Heart right ventricle (tissue), 16 donors: ENCODE data around the gene SUV39H1. TPM values are rescaled to one million over a fixed set of nuclear protein-coding genes. Genes with fewer than 3 reads are reported as not detected.
"Not testable (repeated sequence)": the region's sequence is repeated elsewhere in the genome, so short reads cannot be mapped to it uniquely, and the experiment has no call there.

Experiments used
- ATAC-seq, 8 donors: fragments of 200-7000 bp; cut with Tn5 transposase; one replicate each; pipeline ENCODE4 v1.9.1; 2020; ENCODE audit warnings: mild to moderate bottlenecking in 8 of 8, moderate library complexity in 8 of 8, moderate number of reproducible peaks in 1 of 8
- DNase-seq, 2 donors: peaks; one replicate each; pipeline ENCODE4 v3.0.0-alpha.2; 2020
- H3K27ac ChIP-seq, 10 donors: fragments of 200-600 bp; sonication (generic) in 2 of 10; one replicate each; pipeline versions ENCODE4 v1.5.0 to v1.8.0; 2020 to 2022; ENCODE audit warnings: mild to moderate bottlenecking in 3 of 10
- H3K27me3 ChIP-seq, 7 donors: fragments of 200-600 bp; one replicate each; pipeline ENCODE4 v1.8.0; 2021 to 2022; ENCODE audit warnings: mild to moderate bottlenecking in 2 of 7
- H3K36me3 ChIP-seq, 9 donors: fragments of 200-600 bp; sonication (generic) in 1 of 9; one replicate each; pipeline versions ENCODE4 v1.5.0 to v1.8.0; 2020 to 2022; ENCODE audit warnings: mild to moderate bottlenecking in 2 of 9
- H3K4me1 ChIP-seq, 9 donors: fragments of 200-600 bp; sonication (generic) in 1 of 9; one replicate each; pipeline versions ENCODE4 v1.5.0 to v1.8.0; 2020 to 2022; ENCODE audit warnings: mild to moderate bottlenecking in 4 of 9
- H3K4me3 ChIP-seq, 10 donors: fragments of 200-600 bp; sonication (generic) in 2 of 10; one replicate each; pipeline versions ENCODE4 v1.5.0 to v1.8.0; 2020 to 2022; ENCODE audit warnings: mild to moderate bottlenecking in 7 of 10, moderate library complexity in 2 of 10
- H3K9me3 ChIP-seq, 11 donors: fragments of 200-600 bp in 10 of 11; sonication (generic) in 2 of 11; one replicate each; pipeline versions ENCODE4 v1.5.0 to v1.8.0; 2013 to 2022; ENCODE audit warnings: mild to moderate bottlenecking in 2 of 11, control low read depth in 1 of 11, moderate library complexity in 1 of 11
- WGBS, 2 donors: extraction: QIAGEN DNeasy Blood & Tissue Kit; methylation state at CpG; one replicate each; pipeline ENCODE4 v1.1.7; 2013; ENCODE audit warnings: inconsistent platforms in 1 of 2; 5-methylcytosine and 5-hydroxymethylcytosine counted together
- intact Hi-C, 10 donors: fragments of 100-400 bp; cut with DNase I; formaldehyde crosslinking; loops; one replicate each; pipeline versions ENCODE4 v1.11.1 to v1.14.2; 2022
- polyA plus RNA-seq, 2 donors: library from polyadenylated mRNA; stranded (reverse); fragments of 200-250 nt; gene quantifications; one replicate each; pipeline ENCODE4 v1.2.3, GENCODE V29; 2013
- total RNA-seq, 10 donors: library from RNA; stranded (reverse); fragmentation: NEBNext Ultra II Directional in 3 of 10; extraction: Animal tissue kit (Norgen Biotek cat#: 25700) in 3 of 10; gene quantifications; one replicate each; pipeline versions ENCODE4 v1.2.1 to v1.2.4, GENCODE V29; 2021 to 2023
- TF ChIP-seq, protein P1 (sequence below), 9 donors: fragments of 200-600 bp; sonication (generic) in 2 of 9; IDR thresholded peaks; one replicate each; pipeline versions ENCODE4 v1.5.0 to v1.8.0; 2021 to 2022; ENCODE audit warnings: antibody characterized with exemption in 9 of 9, mild to moderate bottlenecking in 5 of 9, moderate library complexity in 1 of 9
- donor health status: Arrhythmogenic right ventricular cardiomyopathy.
- donor health status: ischemic (EF 13 %, LVEDD 7.1; RV severe dilation, severe dysfunction).
- donor health status: healthy with polysubstance abuse.
- donor health status: DM: no; HTN: yes; CAD: no.
- donor health status: DM: no; HTN: no; CAD: no.
- donor health status: ischemic (EF 25% LVEDD 6.9; RV normal size, moderate dysfunction).
- donor health status: ischemic (EF 25% LVEDD 5.7; RV mildly dilated, moderate dysfunction).
- donor health status: healthy.
- donor health status: DM: yes; HTN: yes; CAD: no.
- donor health status: Ischemic cardiomyopathy.
- donor health status: ischemic (EF 35%, LVEDD 5.7; RV mildly dilated, moderate dysfunction).
- donor health status: nonischemic (EF 11% LVEDD 7.7; RV severe dilation, severe dysfunction).
- donor health status: DM: yes; HTN: yes; CAD: no.
- donor health status: PGD.
- donor health status: ischemic (EF 29% LVEDD 5.4; RV normal size, mild dysfunction).
- donor health status: nonischemic (EF 23%, LVEDD 6.1; RV moderate dilation, normal function).

The SUV39H1 gene
- total and polyA plus RNA-seq, 12 donors: 1.4 to 5.6 (median 3.1) TPM

DNA sequence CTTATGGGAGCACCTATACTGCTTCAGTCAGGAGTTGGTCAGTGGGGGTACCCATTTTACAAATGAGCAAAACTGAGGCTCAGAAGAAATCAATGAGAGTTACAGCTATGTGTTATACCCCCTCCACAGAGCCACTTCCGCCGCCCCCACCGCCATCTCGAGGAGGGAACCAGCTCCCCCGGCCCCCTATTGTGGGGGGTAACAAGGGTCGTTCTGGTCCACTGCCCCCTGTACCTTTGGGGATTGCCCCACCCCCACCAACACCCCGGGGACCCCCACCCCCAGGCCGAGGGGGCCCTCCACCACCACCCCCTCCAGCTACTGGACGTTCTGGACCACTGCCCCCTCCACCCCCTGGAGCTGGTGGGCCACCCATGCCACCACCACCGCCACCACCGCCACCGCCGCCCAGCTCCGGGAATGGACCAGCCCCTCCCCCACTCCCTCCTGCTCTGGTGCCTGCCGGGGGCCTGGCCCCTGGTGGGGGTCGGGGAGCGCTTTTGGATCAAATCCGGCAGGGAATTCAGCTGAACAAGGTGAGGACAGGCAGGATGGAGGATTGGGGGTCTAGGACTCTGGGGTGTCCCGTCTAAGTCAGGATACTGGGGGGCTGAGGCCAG is 7.9 kb upstream of the SUV39H1 start:
- no peak for DNase-seq
- H3K27ac ChIP-seq: no peak overlapping the region
- peaks cover 0 to 7% (median 0%) of the 10 kb centered on the region in 9 donors for H3K4me1 ChIP-seq
- peaks cover 0 to 16% (median 0%) of the 10 kb centered on the region in 9 donors for H3K36me3 ChIP-seq
- peaks cover 0 to 17% (median 0%) of the 10 kb centered on the region in 7 donors for H3K27me3 ChIP-seq
- H3K4me3 ChIP-seq: no peak overlapping the region
- TF ChIP-seq, protein P1, sequence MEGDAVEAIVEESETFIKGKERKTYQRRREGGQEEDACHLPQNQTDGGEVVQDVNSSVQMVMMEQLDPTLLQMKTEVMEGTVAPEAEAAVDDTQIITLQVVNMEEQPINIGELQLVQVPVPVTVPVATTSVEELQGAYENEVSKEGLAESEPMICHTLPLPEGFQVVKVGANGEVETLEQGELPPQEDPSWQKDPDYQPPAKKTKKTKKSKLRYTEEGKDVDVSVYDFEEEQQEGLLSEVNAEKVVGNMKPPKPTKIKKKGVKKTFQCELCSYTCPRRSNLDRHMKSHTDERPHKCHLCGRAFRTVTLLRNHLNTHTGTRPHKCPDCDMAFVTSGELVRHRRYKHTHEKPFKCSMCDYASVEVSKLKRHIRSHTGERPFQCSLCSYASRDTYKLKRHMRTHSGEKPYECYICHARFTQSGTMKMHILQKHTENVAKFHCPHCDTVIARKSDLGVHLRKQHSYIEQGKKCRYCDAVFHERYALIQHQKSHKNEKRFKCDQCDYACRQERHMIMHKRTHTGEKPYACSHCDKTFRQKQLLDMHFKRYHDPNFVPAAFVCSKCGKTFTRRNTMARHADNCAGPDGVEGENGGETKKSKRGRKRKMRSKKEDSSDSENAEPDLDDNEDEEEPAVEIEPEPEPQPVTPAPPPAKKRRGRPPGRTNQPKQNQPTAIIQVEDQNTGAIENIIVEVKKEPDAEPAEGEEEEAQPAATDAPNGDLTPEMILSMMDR (IDR thresholded peaks at IDR 0.05): no peak
- WGBS, 2 donors: 33 to 35% methylated on average over 15 to 19 of the region's 19 CpGs
- H3K9me3 ChIP-seq: no peaks in the 10 kb centered on the region
- ATAC-seq: no peak
- intact Hi-C loops: no loop called here

DNA sequence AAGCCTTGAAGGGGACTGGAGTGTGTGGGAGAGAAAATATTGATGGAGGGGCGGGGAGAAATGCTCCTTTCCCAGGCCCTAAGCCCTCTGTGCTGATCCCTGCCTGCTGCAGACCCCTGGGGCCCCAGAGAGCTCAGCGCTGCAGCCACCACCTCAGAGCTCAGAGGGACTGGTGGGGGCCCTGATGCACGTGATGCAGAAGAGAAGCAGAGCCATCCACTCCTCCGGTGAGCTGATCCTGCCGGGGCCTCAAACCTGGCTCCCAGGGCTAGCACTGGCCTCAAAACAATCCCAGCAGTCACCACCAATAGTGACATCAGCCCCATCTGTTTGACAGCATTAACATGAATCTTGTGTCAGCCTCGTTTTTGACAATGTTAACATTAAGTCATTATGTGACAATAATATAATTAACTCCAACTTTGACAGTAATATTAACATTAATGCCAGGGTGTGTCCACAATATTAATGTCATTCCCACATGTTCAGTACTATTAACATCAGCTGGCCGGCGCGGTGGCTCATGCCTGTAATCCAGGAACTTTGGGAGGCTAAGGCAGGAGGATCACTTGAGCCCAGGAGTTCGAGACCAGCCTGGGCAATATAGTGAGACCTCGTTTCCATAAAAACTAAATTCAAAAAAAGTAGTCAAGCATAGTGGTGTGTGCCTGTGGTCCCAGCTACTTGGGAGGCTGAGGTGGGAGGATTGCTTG is 7.2 kb upstream of the SUV39H1 start:
- Histone ChIP-seq H3K9me3 (no peaks in the 10 kb centered on the region), H3K4me3 (no peak overlapping the region), H3K27me3 (peaks cover 0 to 17% (median 0%) of the 10 kb centered on the region in 7 donors), H3K36me3 (peaks cover 0 to 16% (median 0%) of the 10 kb centered on the region in 9 donors), H3K27ac (no peak overlapping the region), H3K4me1 (peaks cover 0 to 7% (median 0%) of the 10 kb centered on the region in 9 donors)
- 46 to 51% methylated on average over 11 of the region's 11 CpGs for WGBS, 2 donors
- ATAC-seq (no peak), DNase-seq (no peak)
- intact Hi-C loops: no loop called here
- TF ChIP-seq, protein P1 (IDR thresholded peaks at IDR 0.05): no peak

DNA sequence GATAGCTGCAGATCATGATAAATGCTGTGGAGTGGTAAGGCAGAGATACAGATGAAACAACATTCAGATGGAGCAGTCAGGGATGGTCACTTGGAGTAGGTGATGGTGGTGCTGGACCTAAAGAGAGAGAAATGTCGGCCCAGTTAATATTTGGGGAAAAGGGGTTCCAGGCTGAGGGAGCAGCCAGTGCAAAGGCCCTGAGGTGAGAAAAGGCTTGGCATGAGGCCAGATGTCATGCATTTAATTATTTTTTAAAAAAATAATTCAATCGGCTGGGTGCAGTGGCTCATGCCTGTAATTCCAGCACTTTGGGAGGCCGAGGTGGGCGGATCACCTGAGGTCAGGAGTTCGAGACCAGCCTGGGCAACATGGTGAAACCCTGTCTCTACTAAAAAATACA is 4.8 kb upstream of the SUV39H1 start:
- Histone ChIP-seq H3K27me3 (peaks cover 0 to 16% (median 0%) of the 10 kb centered on the region in 7 donors), H3K4me1 (peaks cover 0 to 12% (median 4%) of the 10 kb centered on the region in 9 donors), H3K36me3 (peaks cover 0 to 16% (median 0%) of the 10 kb centered on the region in 9 donors)
- 79 to 93% methylated on average over 5 of the region's 5 CpGs for WGBS, 2 donors
- H3K27ac ChIP-seq, H3K4me3 ChIP-seq, ATAC-seq, H3K9me3 ChIP-seq, DNase-seq: not testable (repeated sequence)
- intact Hi-C loops: loop anchor here in 2 of 10 donors (10.0 kb wide), 2 partner anchors 103 to 113 kb away; partner anchors contain the start of gene HDAC6 (in 1 of the 2)

DNA sequence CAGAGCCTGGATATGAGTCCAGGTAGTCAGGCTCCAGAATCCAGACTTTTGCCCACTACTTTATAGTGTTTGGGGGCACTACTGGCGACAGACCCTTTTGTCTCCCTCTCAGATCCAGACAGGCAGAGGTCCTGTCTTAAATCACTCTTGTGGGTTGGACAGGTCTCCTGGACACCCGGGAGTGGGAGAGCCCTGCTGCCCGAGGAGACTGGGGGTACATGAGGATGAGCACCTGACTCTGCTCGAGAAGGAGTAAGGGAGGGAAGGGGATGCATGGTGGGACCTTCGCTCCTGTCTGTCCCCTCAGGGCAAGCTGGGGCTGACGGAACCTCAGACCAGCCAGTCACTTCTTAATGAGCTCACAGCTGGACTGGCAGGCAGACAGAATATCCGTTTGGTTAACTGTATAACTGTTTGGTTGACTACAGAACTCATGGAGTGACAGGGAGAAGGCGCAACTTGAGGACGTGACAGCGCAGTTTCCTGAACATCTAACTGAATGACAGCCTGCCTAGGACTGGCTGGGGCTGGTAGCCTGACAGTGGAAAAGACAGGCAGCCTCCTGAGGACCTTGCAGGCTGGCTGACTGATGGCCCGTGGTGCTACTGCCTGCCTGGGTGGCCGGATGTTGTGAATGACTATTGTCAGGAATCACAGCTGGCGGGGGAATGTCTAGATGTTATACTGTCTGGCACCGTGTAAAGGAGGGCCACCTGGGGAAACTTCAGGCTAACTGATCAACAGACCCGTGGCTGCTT is 1.6 kb upstream of the SUV39H1 start:
- Histone ChIP-seq H3K4me1 (peaks cover 0 to 17% (median 4%) of the 10 kb centered on the region in 9 donors), H3K9me3 (no peaks in the 10 kb centered on the region), H3K27ac (peak overlapping the region in 2 of 10 donors; percentile 85 to 88), H3K4me3 (peak overlapping the region in 2 of 10 donors; percentile 62 to 63), H3K27me3 (peaks cover 0 to 10% (median 0%) of the 10 kb centered on the region in 7 donors), H3K36me3 (peaks cover 0 to 8% (median 0%) of the 10 kb centered on the region in 9 donors)
- DNase-seq: no peak
- TF ChIP-seq, protein P1 (IDR thresholded peaks at IDR 0.05): no peak
- intact Hi-C loops: loop anchor here in 5 of 10 donors (5.0 to 10.0 kb wide), 4 partner anchors 42 to 110 kb away; partner anchors contain the start of gene HDAC6 (in 3 of the 5)
- ATAC-seq: no peak
- 33 to 34% methylated on average over 15 of the region's 15 CpGs for WGBS, 2 donors
